Heart left ventricle (tissue), 16 donors: ENCODE measurements around the gene OTOF. TPM values are rescaled to one million over a fixed set of nuclear protein-coding genes. Genes with fewer than 3 reads are reported as not detected.

ENCODE experiments used
- ATAC-seq, 4 donors: fragments of 200-7000 bp; cut with Tn5 transposase; one replicate each; pipeline ENCODE4 v1.9.1; 2020 to 2022; ENCODE audit warnings: moderate library complexity in 4 of 4, mild to moderate bottlenecking in 3 of 4, moderate number of reproducible peaks in 1 of 4
- DNase-seq, 5 donors: peaks; one replicate each; pipeline ENCODE4 v3.0.0-alpha.2; 2020
- H3K27ac ChIP-seq, 12 donors: fragments of 200-600 bp; sonication (generic) in 4 of 12; one replicate each; pipeline versions ENCODE4 v1.5.0 to v1.8.0; 2016 to 2022; ENCODE audit warnings: mild to moderate bottlenecking in 2 of 12
- H3K27me3 ChIP-seq, 9 donors: fragments of 200-600 bp; sonication (generic) in 2 of 9; one replicate each; pipeline versions ENCODE4 v1.5.1 to v1.8.0; 2016 to 2022; ENCODE audit warnings: mild to moderate bottlenecking in 3 of 9
- H3K36me3 ChIP-seq, 9 donors: fragments of 200-600 bp; sonication (generic) in 2 of 9; one replicate each; pipeline versions ENCODE4 v1.5.0 to v1.8.0; 2018 to 2022; ENCODE audit warnings: mild to moderate bottlenecking in 2 of 9
- H3K4me1 ChIP-seq, 12 donors: fragments of 200-600 bp; sonication (generic) in 4 of 12; one replicate each; pipeline versions ENCODE4 v1.5.0 to v1.8.0; 2016 to 2022; ENCODE audit warnings: mild to moderate bottlenecking in 3 of 12
- H3K4me3 ChIP-seq, 12 donors: fragments of 200-600 bp; sonication (generic) in 4 of 12; one replicate each; pipeline versions ENCODE4 v1.5.0 to v1.8.0; 2017 to 2022; ENCODE audit warnings: mild to moderate bottlenecking in 9 of 12, moderate library complexity in 4 of 12
- H3K9me3 ChIP-seq, 12 donors: fragments of 200-600 bp; sonication (generic) in 4 of 12; one replicate each; pipeline versions ENCODE4 v1.5.0 to v1.8.0; 2016 to 2022; ENCODE audit warnings: mild to moderate bottlenecking in 1 of 12
- CTCF ChIP-seq, 12 donors: fragments of 200-600 bp; sonication (generic) in 4 of 12; IDR thresholded peaks; one replicate each; pipeline versions ENCODE4 v1.5.0 to v1.8.0; 2018 to 2022; ENCODE audit warnings: antibody characterized with exemption in 12 of 12, mild to moderate bottlenecking in 5 of 12
- POLR2A ChIP-seq, 2 donors: fragments of 450-650 bp; IDR thresholded peaks; one replicate each; pipeline ENCODE4 v1.6.1; 2017; ENCODE audit warnings: antibody characterized with exemption in 2 of 2, mild to moderate bottlenecking in 2 of 2, moderate library complexity in 2 of 2
- WGBS, 4 donors: extraction: QIAGEN DNeasy Blood & Tissue Kit in 2 of 4; methylation state at CpG; one replicate each; pipeline versions ENCODE4 v1.1.5 to v1.1.7; 2013 to 2018; 5-methylcytosine and 5-hydroxymethylcytosine counted together
- intact Hi-C, 10 donors: fragments of 100-400 bp; cut with DNase I; formaldehyde crosslinking; loops; one replicate each; pipeline versions ENCODE4 v1.11.1 to v1.14.2; 2022
- polyA plus RNA-seq, 2 donors: library from polyadenylated mRNA; stranded (reverse); fragments of 200-250 nt; gene quantifications; one replicate each; pipeline ENCODE4 v1.2.3, GENCODE V29; 2013
- total RNA-seq, 9 donors: library from RNA; depleted of rRNA in 2 of 9; stranded (reverse); fragments of >200 nt in 2 of 9; fragmentation: NEBNext Ultra II Directional in 3 of 9; extraction: Animal tissue kit (Norgen Biotek cat#: 25700) in 3 of 9; gene quantifications; one replicate each; pipeline versions ENCODE4 v1.1.0 to v1.2.4, GENCODE V29; 2016 to 2023
- donor health status: ischemic (EF 13 %, LVEDD 7.1; RV severe dilation, severe dysfunction).
- donor health status: healthy with polysubstance abuse.
- donor health status: DM: no; HTN: yes; CAD: no.
- donor health status: DM: no; HTN: no; CAD: no.
- donor health status: ischemic (EF 25% LVEDD 6.9; RV normal size, moderate dysfunction).
- donor health status: ischemic (EF 25% LVEDD 5.7; RV mildly dilated, moderate dysfunction).
- donor health status: healthy.
- donor health status: DM: yes; HTN: yes; CAD: no.
- donor health status: ischemic (EF 35%, LVEDD 5.7; RV mildly dilated, moderate dysfunction).
- donor health status: nonischemic (EF 11% LVEDD 7.7; RV severe dilation, severe dysfunction).
- donor health status: DM: yes; HTN: yes; CAD: no.
- donor health status: PGD.
- donor health status: ischemic (EF 29% LVEDD 5.4; RV normal size, mild dysfunction).
- donor health status: nonischemic (EF 23%, LVEDD 6.1; RV moderate dilation, normal function).

The OTOF gene
- total and polyA plus RNA-seq, 11 donors = 0.03 to 0.14 (median 0.04) TPM; not detected in 8

GRCh38 chr2:26460613-26461031 is 17.3 kb downstream of the OTOF start:
- H3K4me3 ChIP-seq = no peak overlapping the region
- intact Hi-C loops = no loop called here
- no peak for DNase-seq
- H3K9me3 ChIP-seq = no peaks in the 10 kb centered on the region
- H3K27me3 ChIP-seq = no peaks in the 10 kb centered on the region
- no peak for ATAC-seq
- WGBS, 4 donors = 89 to 91% (median 89%) methylated on average over 2 to 19 of the region's 19 CpGs
- no peak for TF ChIP-seq POLR2A (IDR thresholded peaks at IDR 0.05)
- TF ChIP-seq CTCF (IDR thresholded peaks at IDR 0.05) = no peak
- peaks cover 0 to 15% (median 0%) of the 10 kb centered on the region in 12 donors for H3K4me1 ChIP-seq
- no peak overlapping the region for H3K27ac ChIP-seq
- no peaks in the 10 kb centered on the region for H3K36me3 ChIP-seq

GRCh38 chr2:26459991-26460612 is 17.8 kb downstream of the OTOF start:
- Histone ChIP-seq H3K27ac (no peak overlapping the region), H3K9me3 (no peaks in the 10 kb centered on the region), H3K36me3 (no peaks in the 10 kb centered on the region), H3K4me1 (peaks cover 0 to 19% (median 0%) of the 10 kb centered on the region in 12 donors), H3K4me3 (no peak overlapping the region), H3K27me3 (no peaks in the 10 kb centered on the region)
- intact Hi-C loops = no loop called here
- TF ChIP-seq CTCF (IDR thresholded peaks at IDR 0.05) (no peak), POLR2A (IDR thresholded peaks at IDR 0.05) (no peak)
- WGBS, 4 donors = 81 to 86% (median 82%) methylated on average over 13 to 15 of the region's 15 CpGs
- ATAC-seq (no peak), DNase-seq (no peak)

- TF ChIP-seq POLR2A (IDR thresholded peaks at IDR 0.05) (no peak), CTCF (IDR thresholded peaks at IDR 0.05) (no peak)
- intact Hi-C loops = no loop called here
- Histone ChIP-seq H3K27me3 (no peaks in the 10 kb centered on the region), H3K27ac (no peak overlapping the region), H3K9me3 (no peaks in the 10 kb centered on the region), H3K4me3 (no peak overlapping the region), H3K36me3 (no peaks in the 10 kb centered on the region), H3K4me1 (peaks cover 0 to 19% (median 0%) of the 10 kb centered on the region in 12 donors)
- ATAC-seq (no peak), DNase-seq (no peak)
- 88 to 92% (median 90%) methylated on average over 13 to 14 of the region's 14 CpGs for WGBS, 4 donors
Measured at GRCh38 chr2:26458365-26459042, 19.4 kb downstream of the OTOF start.

- DNase-seq = no peak
- Histone ChIP-seq H3K4me3 (no peak overlapping the region), H3K36me3 (no peaks in the 10 kb centered on the region), H3K4me1 (peaks cover 0 to 19% (median 0%) of the 10 kb centered on the region in 12 donors), H3K27ac (no peak overlapping the region), H3K9me3 (no peaks in the 10 kb centered on the region), H3K27me3 (no peaks in the 10 kb centered on the region)
- TF ChIP-seq POLR2A (IDR thresholded peaks at IDR 0.05) (no peak), CTCF (IDR thresholded peaks at IDR 0.05) (no peak)
- intact Hi-C loops = no loop called here
- ATAC-seq = no peak
- 77 to 89% (median 85%) methylated on average over 16 to 19 of the region's 19 CpGs for WGBS, 4 donors
Measured at GRCh38 chr2:26457695-26458364, 20.1 kb downstream of the OTOF start.
